OCI-LY7 (cell line): ENCODE measurements around the gene GMEB1. TPM values are rescaled to one million over a fixed set of nuclear protein-coding genes. Genes with fewer than 3 reads are reported as not detected.
"Not testable (repeated sequence)": the region's sequence is repeated elsewhere in the genome, so short reads cannot be mapped to it uniquely, and the experiment has no call there.

Experiments used
- BruUV-seq: library from RNA; stranded (reverse); fragments of 400-500 nt; replicated peaks from 2 replicates; lab custom pipeline; 2021; lab: Mats Ljungman, UMichigan
- CTCF ChIA-PET: fragments of 300-600 bp; sonication (Branson Sonifier 250); formaldehyde crosslinking; loops from one replicate; lab custom pipeline; 2022; ENCODE audit warnings: antibody characterized with exemption; ENCODE audit not compliant: unreplicated experiment; lab: Charles Lee
- POLR2A ChIA-PET: fragments of 300-600 bp; sonication (Branson Sonifier 250); formaldehyde crosslinking; loops from one replicate; lab custom pipeline; 2022; ENCODE audit warnings: antibody characterized with exemption; lab: Charles Lee
- DNase-seq: peaks from one replicate; pipeline ENCODE4 v3.0.0-alpha.2; 2015; ENCODE audit warnings: low spot score
- H2AFZ ChIP-seq: fragments of 200-600 bp; sonication (generic), shearing (Covaris generic); 2 replicates; pipeline ENCODE4 v1.6.1; 2014; ENCODE audit warnings: mild to moderate bottlenecking, antibody characterized with exemption, low read length, moderate library complexity
- H3K27ac ChIP-seq: fragments of 200-600 bp; sonication (generic); 2 replicates; pipeline ENCODE4 v1.5.1; 2014; ENCODE audit warnings: mixed run types, low read depth, mild to moderate bottlenecking, moderate library complexity, low read length, inconsistent platforms; ENCODE audit not compliant: poor library complexity, severe bottlenecking
- H3K36me3 ChIP-seq: fragments of 200-600 bp; sonication (generic); 2 replicates; pipeline ENCODE4 v1.6.1; 2014; ENCODE audit warnings: mild to moderate bottlenecking, antibody characterized with exemption, low read length, moderate library complexity, mixed read lengths; ENCODE audit not compliant: insufficient read depth
- H3K4me1 ChIP-seq: fragments of 200-600 bp; sonication (generic); 2 replicates; pipeline ENCODE4 v1.5.1; 2014; ENCODE audit warnings: mild to moderate bottlenecking, low read length; ENCODE audit not compliant: insufficient read depth, poor library complexity, severe bottlenecking
- H3K4me2 ChIP-seq: fragments of 200-600 bp; sonication (generic); 2 replicates; pipeline ENCODE4 v1.6.1; 2014; ENCODE audit warnings: mild to moderate bottlenecking, low read length
- H3K4me3 ChIP-seq: fragments of 200-600 bp; sonication (generic); 2 replicates; pipeline ENCODE4 v1.5.1; 2014; ENCODE audit warnings: mild to moderate bottlenecking, low read depth, low read length; ENCODE audit not compliant: poor library complexity, severe bottlenecking
- H3K79me2 ChIP-seq: fragments of 200-600 bp; sonication (generic); 2 replicates; pipeline ENCODE4 v1.6.1; 2016; ENCODE audit warnings: low read depth, mild to moderate bottlenecking, low read length, moderate library complexity, mixed read lengths; ENCODE audit not compliant: insufficient read depth
- H3K9me2 ChIP-seq: fragments of 200-600 bp; sonication (generic); 2 replicates; pipeline ENCODE4 v1.6.1; 2016; ENCODE audit warnings: mild to moderate bottlenecking, low read length, mixed read lengths; ENCODE audit not compliant: insufficient read depth
- H3K9me3 ChIP-seq: fragments of 200-600 bp; sonication (generic); 2 replicates; pipeline ENCODE4 v1.6.1; 2014; ENCODE audit warnings: mild to moderate bottlenecking, mixed run types, low read length, mixed read lengths
- H4K20me1 ChIP-seq: fragments of 200-600 bp; sonication (generic); 2 replicates; pipeline ENCODE4 v1.6.1; 2014; ENCODE audit warnings: mild to moderate bottlenecking, antibody characterized with exemption, low read length, moderate library complexity, mixed read lengths; ENCODE audit not compliant: insufficient read depth
- CTCF ChIP-seq: fragments of 200-600 bp; sonication (generic); conservative IDR thresholded peaks from 2 replicates; pipeline ENCODE4 v1.5.1; 2014; ENCODE audit warnings: mild to moderate bottlenecking, antibody characterized with exemption, low read length, moderate library complexity, mixed read lengths
- EZH2phosphoT487 ChIP-seq: fragments of 200-600 bp; sonication (generic); IDR thresholded peaks from 2 replicates; pipeline ENCODE4 v1.6.1; 2018; ENCODE audit warnings: low read depth, borderline replicate concordance, mild to moderate bottlenecking, mixed run types, antibody characterized with exemption, low read length, moderate library complexity, mixed read lengths
- intact Hi-C: fragments of 100-400 bp; cut with micrococcal nuclease; formaldehyde crosslinking; loops from one replicate; pipeline ENCODE4 v1.10.0; 2022; ENCODE audit not compliant: unreplicated experiment
- total RNA-seq, 2 experiments: library from RNA; depleted of rRNA in 1 of 2; stranded (reverse); fragments of >200 nt in 1 of 2; shearing (Covaris generic) in 1 of 2; gene quantifications; 2 replicates each; pipeline ENCODE4 v1.2.3, GENCODE V29; 2014 to 2022

Gene GMEB1
- total RNA-seq, 2 experiments from 2014 or later, result 13.0 to 22.5 TPM

GRCh38 chr1:28744184-28744583 lies 75.6 kb downstream of the GMEB1 start:
- Histone ChIP-seq H3K9me3 (no peaks in the 10 kb centered on the region), H4K20me1 (peaks cover 46% of the 10 kb centered on the region), H3K9me2 (no peaks in the 10 kb centered on the region), H3K79me2 (peaks cover 100% of the 10 kb centered on the region), H3K4me2 (peak overlapping the region; percentile 9; the same call in 1 of the 2 replicates), H3K36me3 (peaks cover 100% of the 10 kb centered on the region), H3K4me3 (peak overlapping the region; percentile 24), H3K4me1 (peaks cover 52% of the 10 kb centered on the region), H2AFZ (no peak overlapping the region), H3K27ac (no peak overlapping the region)
- no peak for DNase-seq
- CTCF ChIA-PET, result no interaction called here
- no peak for TF ChIP-seq EZH2phosphoT487
- no peak for TF ChIP-seq CTCF
- intact Hi-C loops, result no loop called here
- POLR2A ChIA-PET, result no interaction called here
- no TSS peak for BruUV-seq

DNA sequence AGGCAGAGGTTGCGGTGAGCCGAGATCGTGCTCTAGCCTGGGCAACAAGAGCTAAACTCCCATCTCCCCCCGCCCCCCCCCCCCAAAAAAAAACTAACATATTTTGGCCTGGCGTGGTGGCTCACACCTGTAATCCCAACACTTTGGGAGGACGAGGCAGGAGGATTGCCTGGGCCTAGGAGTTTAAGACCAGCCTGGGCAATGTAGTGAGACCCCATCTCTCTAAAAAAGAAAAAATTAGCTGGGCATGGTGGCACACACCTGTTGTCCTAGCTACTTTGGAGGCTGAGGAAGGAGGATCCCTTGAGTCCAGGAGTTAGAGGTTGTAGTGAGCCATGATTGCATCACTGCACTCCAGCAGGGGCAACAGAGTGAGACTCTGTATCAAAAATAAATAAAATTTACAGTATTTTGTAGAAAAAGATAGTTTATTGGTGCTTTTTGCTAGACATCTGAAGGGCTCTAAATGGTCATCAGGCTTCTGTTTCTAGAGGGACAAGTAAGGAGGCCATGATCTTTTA lies 77.1 kb downstream of the GMEB1 start:
- BruUV-seq, result no TSS peak
- H3K4me1 ChIP-seq, result peaks cover 43% of the 10 kb centered on the region
- ChIA-PET CTCF (interaction anchor here (0.6 kb wide), 1 partner anchor 17 kb away, joined by 3 read pairs; no protein-coding TSS in a partner anchor), POLR2A (interaction anchor here (0.7 kb wide), 1 partner anchor 423 kb away, joined by 3 read pairs; no protein-coding TSS in a partner anchor)
- DNase-seq, result no peak
- TF ChIP-seq EZH2phosphoT487 (no peak), CTCF (no peak)
- no peaks in the 10 kb centered on the region for H3K9me2 ChIP-seq
- H3K4me3 ChIP-seq, result peak overlapping the region; percentile 31
- no peak overlapping the region for H2AFZ ChIP-seq
- intact Hi-C loops, result no loop called here
- peaks cover 100% of the 10 kb centered on the region for H3K79me2 ChIP-seq
- H3K9me3 ChIP-seq, result no peaks in the 10 kb centered on the region
- no peak overlapping the region for H3K27ac ChIP-seq
- peaks cover 47% of the 10 kb centered on the region for H4K20me1 ChIP-seq
- peak overlapping the region; percentile 4; the same call in 1 of the 2 replicates for H3K4me2 ChIP-seq
- peaks cover 100% of the 10 kb centered on the region for H3K36me3 ChIP-seq

DNA sequence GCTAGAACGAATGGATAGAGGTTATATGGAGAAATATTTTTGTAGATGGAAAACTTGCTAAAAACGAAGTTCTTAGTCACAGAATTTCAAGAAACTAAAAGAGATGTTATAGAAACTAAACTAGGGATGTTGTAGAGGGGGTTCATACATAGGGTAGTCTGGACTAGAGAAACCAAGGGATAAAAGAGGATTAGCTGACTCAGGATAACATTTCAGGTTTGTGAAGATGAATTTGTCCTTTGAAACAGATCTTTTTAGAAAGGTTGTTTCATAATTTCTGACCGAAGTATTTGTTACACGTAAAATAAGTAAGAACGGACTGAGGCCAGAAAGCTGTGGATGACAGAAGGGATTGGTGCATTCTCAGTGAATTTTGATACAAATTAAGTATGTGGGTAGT lies 81.7 kb downstream of the GMEB1 start:
- peaks cover 41% of the 10 kb centered on the region for H4K20me1 ChIP-seq
- CTCF ChIA-PET, result no interaction called here
- H3K4me2 ChIP-seq, result no peak overlapping the region
- H2AFZ ChIP-seq, result no peak overlapping the region
- DNase-seq, result no peak
- H3K27ac ChIP-seq, result no peak overlapping the region
- BruUV-seq, result no TSS peak
- H3K9me2 ChIP-seq, result no peaks in the 10 kb centered on the region
- TF ChIP-seq EZH2phosphoT487, result no peak
- no peak for TF ChIP-seq CTCF
- POLR2A ChIA-PET, result interaction anchor here (0.5 to 0.7 kb wide), 3 partner anchors 284 to 1022 kb away, joined by 3 to 13 read pairs (median 3); no protein-coding TSS in a partner anchor
- intact Hi-C loops, result no loop called here
- peaks cover 100% of the 10 kb centered on the region for H3K79me2 ChIP-seq
- no peaks in the 10 kb centered on the region for H3K9me3 ChIP-seq
- H3K4me3 ChIP-seq, result no peak overlapping the region
- H3K36me3 ChIP-seq, result peaks cover 100% of the 10 kb centered on the region
- peaks cover 31% of the 10 kb centered on the region for H3K4me1 ChIP-seq

DNA sequence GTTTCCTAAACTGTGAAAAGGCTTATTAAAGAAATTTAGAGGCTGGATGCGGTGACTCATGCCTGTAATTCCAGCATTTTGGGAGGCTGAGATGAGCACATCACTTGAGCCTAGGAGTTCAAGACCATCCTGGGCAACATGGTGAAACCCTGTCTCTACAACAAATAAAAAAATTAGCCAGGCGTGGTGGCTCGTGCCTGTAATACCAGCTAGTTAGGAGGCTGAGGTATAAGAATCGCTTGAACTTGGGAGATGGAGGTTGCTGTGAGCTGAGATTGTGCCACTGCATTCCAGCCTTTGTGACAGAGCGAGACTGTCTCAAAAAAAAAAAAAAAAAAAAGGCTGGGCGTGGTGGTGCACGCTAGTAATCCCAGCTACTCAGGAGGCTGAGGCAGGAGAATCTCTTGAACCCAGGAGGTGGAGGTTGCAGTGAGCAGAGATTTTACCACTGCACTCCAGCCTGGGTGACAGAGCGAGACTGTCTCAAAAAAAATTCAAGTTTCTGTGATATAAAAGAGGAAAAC lies 82.2 kb downstream of the GMEB1 start:
- Histone ChIP-seq H3K36me3 (peaks cover 100% of the 10 kb centered on the region), H3K79me2 (peaks cover 100% of the 10 kb centered on the region), H4K20me1 (peaks cover 46% of the 10 kb centered on the region), H3K4me1 (peaks cover 31% of the 10 kb centered on the region)
- POLR2A ChIA-PET, result interaction anchor here (0.6 to 0.7 kb wide), 2 partner anchors 1023 to 1855 kb away, joined by 4 to 13 read pairs; no protein-coding TSS in a partner anchor
- H3K27ac ChIP-seq, H3K9me2 ChIP-seq, intact Hi-C loops, H3K9me3 ChIP-seq, CTCF ChIA-PET, H3K4me3 ChIP-seq, H3K4me2 ChIP-seq, DNase-seq, BruUV-seq, H2AFZ ChIP-seq: not testable (repeated sequence)
